NCI-H1092 (cell line): ENCODE results near the gene OLIG2.

ENCODE experiments used
- DNase-seq: peaks from one replicate; lab custom pipeline; 2025; lab: John Stamatoyannopoulos, UW

The OLIG2 gene

GRCh38 chr21:33064623-33065390, 39.1 kb downstream of the OLIG2 start:
- no peak for DNase-seq

- no peak for DNase-seq
Observed at GRCh38 chr21:33067043-33067442, 41.3 kb downstream of the OLIG2 start.

DNA sequence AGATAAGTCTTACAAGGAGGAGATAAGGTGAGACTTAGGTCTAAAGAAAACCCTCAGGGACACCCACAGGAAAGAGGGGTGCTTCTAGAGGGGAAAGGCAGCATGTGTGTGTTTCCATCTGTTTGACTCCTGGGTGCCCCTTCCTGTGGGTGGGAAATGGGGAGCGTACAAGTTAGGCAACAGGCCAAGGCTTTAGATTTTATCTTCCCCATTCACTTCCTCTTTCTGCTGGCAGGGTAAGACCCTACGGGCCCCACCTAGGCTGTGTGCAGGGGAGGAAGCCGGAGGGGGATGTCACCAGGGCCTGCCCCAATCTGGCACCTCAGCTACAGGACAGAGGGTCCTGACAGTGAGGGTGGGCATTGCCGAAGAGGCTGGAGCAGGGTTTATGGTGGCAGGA, 41.7 kb downstream of the OLIG2 start:
- DNase-seq, result no peak

DNA sequence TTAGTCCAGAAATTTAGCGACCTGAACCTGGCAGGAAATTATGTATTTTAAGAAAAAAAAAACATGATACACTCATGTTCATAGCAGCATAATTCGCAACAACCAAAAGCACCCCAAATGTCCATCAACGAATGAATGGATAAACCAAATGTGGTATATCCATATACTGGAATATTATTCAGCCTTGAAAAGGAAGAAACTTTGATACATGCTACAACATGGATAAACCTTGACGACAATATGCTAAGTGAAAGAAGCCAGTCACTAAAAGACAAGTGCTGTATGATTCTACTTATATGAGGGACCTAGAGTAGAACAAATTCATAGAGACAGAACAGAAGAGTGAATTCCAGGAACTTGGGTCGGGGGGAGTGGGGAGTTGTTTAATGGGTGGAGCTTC, 43.5 kb downstream of the OLIG2 start:
- DNase-seq, result no peak

GRCh38 chr21:33069645-33069993, 43.9 kb downstream of the OLIG2 start:
- no peak for DNase-seq

DNA sequence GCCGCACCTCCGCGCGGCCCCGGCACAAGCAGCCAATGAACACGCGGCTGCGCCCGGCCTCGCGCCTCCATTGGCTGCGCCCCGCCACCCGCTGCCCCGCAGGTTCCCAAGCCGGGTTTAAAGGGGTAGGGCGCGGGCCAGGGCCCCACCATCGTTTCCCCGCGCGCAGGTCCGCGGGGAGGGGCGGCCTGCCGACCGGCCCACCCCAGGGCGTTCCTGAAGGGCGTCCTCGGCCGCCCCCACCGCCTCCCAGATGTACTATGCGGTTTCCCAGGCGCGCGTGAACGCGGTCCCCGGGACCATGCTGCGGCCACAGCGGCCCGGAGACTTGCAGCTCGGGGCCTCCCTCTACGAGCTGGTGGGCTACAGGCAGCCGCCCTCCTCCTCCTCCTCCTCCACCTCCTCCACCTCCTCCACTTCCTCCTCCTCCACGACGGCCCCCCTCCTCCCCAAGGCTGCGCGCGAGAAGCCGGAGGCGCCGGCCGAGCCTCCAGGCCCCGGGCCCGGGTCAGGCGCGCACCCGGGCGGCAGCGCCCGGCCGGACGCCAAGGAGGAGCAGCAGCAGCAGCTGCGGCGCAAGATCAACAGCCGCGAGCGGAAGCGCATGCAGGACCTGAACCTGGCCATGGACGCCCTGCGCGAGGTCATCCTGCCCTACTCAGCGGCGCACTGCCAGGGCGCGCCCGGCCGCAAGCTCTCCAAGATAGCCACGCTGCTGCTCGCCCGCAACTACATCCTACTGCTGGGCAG, 44.4 kb downstream of the OLIG2 start, which contains the start of gene OLIG1:
OLIG1 (plus strand) TSS at position 148 of the 750 bp plus-strand sequence; CDS start at position 254, 106 bp downstream.
- DNase-seq, result peak; percentile 3

DNA sequence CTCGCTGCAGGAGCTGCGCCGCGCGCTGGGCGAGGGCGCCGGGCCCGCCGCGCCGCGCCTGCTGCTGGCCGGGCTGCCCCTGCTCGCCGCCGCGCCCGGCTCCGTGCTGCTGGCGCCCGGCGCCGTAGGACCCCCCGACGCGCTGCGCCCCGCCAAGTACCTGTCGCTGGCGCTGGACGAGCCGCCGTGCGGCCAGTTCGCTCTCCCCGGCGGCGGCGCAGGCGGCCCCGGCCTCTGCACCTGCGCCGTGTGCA, 44.9 kb downstream of the OLIG2 start:
- DNase-seq, result no peak

- no peak for DNase-seq
Observed at GRCh38 chr21:33070998-33071769, 45.4 kb downstream of the OLIG2 start.

GRCh38 chr21:33071770-33072306, 46.1 kb downstream of the OLIG2 start:
- no peak for DNase-seq

DNA sequence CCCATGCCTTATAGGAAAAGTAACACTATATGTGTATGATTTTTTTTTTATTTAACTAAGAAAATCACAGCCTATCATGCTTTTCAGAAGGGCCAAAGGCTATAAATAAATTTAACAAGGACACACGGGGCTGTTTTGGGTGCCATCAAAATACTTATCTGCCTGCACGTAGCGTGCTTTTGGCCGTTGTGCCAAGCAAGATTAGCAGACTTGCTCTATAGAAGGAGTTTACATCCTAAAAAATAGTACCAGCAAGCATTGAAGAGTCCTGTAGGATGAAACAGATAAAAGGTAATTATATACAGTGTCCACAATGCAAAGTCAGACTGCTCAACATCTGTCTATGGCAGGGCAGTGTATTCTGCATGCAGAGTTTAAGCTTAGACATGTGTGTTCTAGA, 47.9 kb downstream of the OLIG2 start:
- no peak for DNase-seq

DNA sequence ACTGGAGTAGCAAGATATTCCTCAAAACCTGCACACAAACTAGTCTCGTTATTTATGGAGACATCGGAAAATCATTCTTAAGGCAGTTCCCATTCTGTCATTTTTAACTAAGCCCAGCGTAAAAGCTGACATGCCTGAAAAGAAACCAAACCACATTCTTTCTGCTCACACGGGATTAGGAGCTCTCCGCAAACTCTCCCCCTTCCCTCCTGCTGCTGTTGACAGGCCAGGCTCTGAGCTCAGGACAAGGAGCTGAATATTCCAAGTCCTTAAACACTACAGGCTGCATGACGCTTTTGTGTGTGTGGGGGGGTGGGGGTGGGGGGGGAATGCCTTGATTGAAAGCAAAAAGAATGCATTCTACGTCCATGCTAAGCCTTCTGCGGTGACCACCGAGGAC, 49.4 kb downstream of the OLIG2 start:
- DNase-seq, result no peak

DNA sequence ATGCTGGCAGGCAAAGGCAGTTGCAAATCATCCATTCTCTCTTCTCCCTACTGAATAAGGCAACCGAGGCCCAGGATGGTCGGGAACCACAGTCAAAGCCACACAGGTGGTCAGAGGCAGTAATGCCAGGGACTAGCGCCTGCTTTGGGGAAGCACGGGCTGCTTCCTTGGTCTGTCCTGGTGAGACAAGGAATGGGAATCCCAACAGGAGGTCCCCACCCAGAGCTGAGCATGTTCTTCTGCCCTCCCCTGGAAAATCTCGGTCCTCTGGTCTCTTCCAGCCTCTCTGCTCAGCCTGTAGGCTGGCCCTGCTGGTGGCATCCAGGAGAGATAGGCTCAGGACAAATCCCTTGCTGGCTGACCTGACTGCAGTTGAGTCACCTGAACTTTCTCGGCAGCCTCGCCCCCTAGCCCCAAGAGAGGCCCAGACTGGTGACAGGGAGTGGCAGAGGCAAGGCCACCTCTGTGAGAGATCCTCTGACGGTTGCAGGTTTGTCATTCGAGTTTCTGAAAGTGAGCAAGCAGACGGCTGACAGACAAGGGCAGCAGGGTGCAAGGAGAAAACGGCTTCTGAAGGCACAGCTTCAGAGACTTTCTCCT, 50.0 kb downstream of the OLIG2 start:
- DNase-seq, result no peak

- no peak for DNase-seq
Observed at GRCh38 chr21:33076600-33077329, 51.0 kb downstream of the OLIG2 start.
